SU-DHL-6 (cell line): ENCODE results near the gene KIF13A.

Experiments used
- H2AFZ ChIP-seq: fragments of 200-600 bp; sonication (generic); 2 replicates; pipeline ENCODE4 v1.6.1; 2014; ENCODE audit warnings: low read depth, mild to moderate bottlenecking, moderate library complexity, mixed read lengths, antibody characterized with exemption, low read length; ENCODE audit not compliant: severe bottlenecking
- H3F3A ChIP-seq: fragments of 200-600 bp; shearing (Covaris generic); 2 replicates; pipeline ENCODE4 v1.6.0; 2016; ENCODE audit warnings: antibody characterized with exemption, mild to moderate bottlenecking; ENCODE audit not compliant: insufficient read depth
- H3K27ac ChIP-seq: fragments of 200-600 bp; sonication (generic); 2 replicates; pipeline ENCODE4 v1.5.1; 2016; ENCODE audit warnings: low read depth, mild to moderate bottlenecking, low read length, moderate library complexity, mixed read lengths
- H3K27me3 ChIP-seq: fragments of 200-600 bp; sonication (generic), shearing (Covaris generic); 2 replicates; pipeline ENCODE4 v1.6.0; 2014; ENCODE audit warnings: mild to moderate bottlenecking, low read length
- H3K36me3 ChIP-seq: fragments of 200-600 bp; sonication (generic); 2 replicates; pipeline ENCODE4 v1.6.1; 2014; ENCODE audit warnings: mild to moderate bottlenecking, low read length, mixed read lengths
- H3K4me2 ChIP-seq: fragments of 300-600, 200-600 bp; shearing (Covaris generic), sonication (generic); 2 replicates; pipeline ENCODE4 v1.6.0; 2014; ENCODE audit warnings: low read length, low read depth, mild to moderate bottlenecking; ENCODE audit not compliant: poor library complexity, severe bottlenecking
- H3K4me3 ChIP-seq: fragments of 200-600 bp; sonication (generic); 2 replicates; pipeline ENCODE4 v1.5.1; 2014; ENCODE audit warnings: antibody characterized with exemption, low read length, mild to moderate bottlenecking, mixed read lengths; ENCODE audit not compliant: insufficient read depth, poor library complexity, severe bottlenecking
- H3K79me2 ChIP-seq: fragments of 200-600 bp; sonication (generic); 2 replicates; pipeline ENCODE4 v1.6.1; 2014; ENCODE audit warnings: mild to moderate bottlenecking, low read length, moderate library complexity; ENCODE audit not compliant: insufficient read depth
- H3K9ac ChIP-seq: fragments of 200-600 bp; sonication (generic); 2 replicates; pipeline ENCODE4 v1.7.0; 2014; ENCODE audit warnings: mild to moderate bottlenecking, low read length
- H3K9me2 ChIP-seq: fragments of 200-600 bp; sonication (generic); replicated peaks from 2 replicates; pipeline ENCODE4 v1.6.1; 2014; ENCODE audit warnings: low read length; ENCODE audit not compliant: insufficient read depth
- H3K9me3 ChIP-seq: fragments of 200-600 bp; sonication (generic); 2 replicates; pipeline ENCODE4 v1.6.1; 2014; ENCODE audit warnings: low read length, mixed read lengths; ENCODE audit not compliant: insufficient read depth
- H4K20me1 ChIP-seq: fragments of 200-600 bp; sonication (generic); 2 replicates; pipeline ENCODE4 v1.6.1; 2014; ENCODE audit warnings: low read depth, mild to moderate bottlenecking, antibody characterized with exemption, low read length, moderate library complexity, mixed read lengths
- CTCF ChIP-seq: fragments of 200-600 bp; sonication (generic); IDR thresholded peaks from one replicate; pipeline ENCODE4 v1.5.1; 2017; ENCODE audit warnings: antibody characterized with exemption, mild to moderate bottlenecking, low read length, moderate library complexity; ENCODE audit not compliant: insufficient read depth, poor library complexity, severe bottlenecking
- EZH2phosphoT487 ChIP-seq: fragments of 200-600 bp; sonication (generic), shearing (Covaris generic); conservative IDR thresholded peaks from 2 replicates; pipeline ENCODE4 v1.6.1; 2018; ENCODE audit warnings: mild to moderate bottlenecking, antibody characterized with exemption, low read length, moderate library complexity, mixed read lengths

KIF13A gene

GRCh38 chr6:17894905-17895304, 92.5 kb downstream of the KIF13A start:
- H3K36me3 ChIP-seq, result no peaks in the 10 kb centered on the region
- H3K9me3 ChIP-seq, result peaks cover 17% of the 10 kb centered on the region; the same call in 1 of the 2 replicates
- no peak overlapping the region for H2AFZ ChIP-seq
- no peak overlapping the region for H3K4me3 ChIP-seq
- H3K9me2 ChIP-seq, result no peaks in the 10 kb centered on the region
- no peaks in the 10 kb centered on the region for H4K20me1 ChIP-seq
- H3F3A ChIP-seq, result no peaks in the 10 kb centered on the region
- no peaks in the 10 kb centered on the region for H3K79me2 ChIP-seq
- TF ChIP-seq CTCF (no peak), EZH2phosphoT487 (no peak)
- H3K4me2 ChIP-seq, result no peak overlapping the region
- no peaks in the 10 kb centered on the region for H3K27me3 ChIP-seq
- H3K27ac ChIP-seq, result no peak overlapping the region
- H3K9ac ChIP-seq, result no peak overlapping the region

GRCh38 chr6:17894191-17894590, 93.2 kb downstream of the KIF13A start:
- H3K4me2 ChIP-seq, result no peak overlapping the region
- no peak overlapping the region for H3K9ac ChIP-seq
- no peaks in the 10 kb centered on the region for H3K9me2 ChIP-seq
- no peaks in the 10 kb centered on the region for H3F3A ChIP-seq
- no peaks in the 10 kb centered on the region for H4K20me1 ChIP-seq
- H3K79me2 ChIP-seq, result no peaks in the 10 kb centered on the region
- H3K27me3 ChIP-seq, result no peaks in the 10 kb centered on the region
- peaks cover 17% of the 10 kb centered on the region; the same call in 1 of the 2 replicates for H3K9me3 ChIP-seq
- no peaks in the 10 kb centered on the region for H3K36me3 ChIP-seq
- no peak overlapping the region for H3K27ac ChIP-seq
- H2AFZ ChIP-seq, result no peak overlapping the region
- TF ChIP-seq EZH2phosphoT487, result no peak
- no peak for TF ChIP-seq CTCF
- no peak overlapping the region for H3K4me3 ChIP-seq

GRCh38 chr6:17892097-17892686, 95.2 kb downstream of the KIF13A start:
- H3F3A ChIP-seq, result no peaks in the 10 kb centered on the region
- no peak overlapping the region for H3K9ac ChIP-seq
- H3K9me2 ChIP-seq, result no peaks in the 10 kb centered on the region
- no peak overlapping the region for H2AFZ ChIP-seq
- no peak for TF ChIP-seq CTCF
- TF ChIP-seq EZH2phosphoT487, result no peak
- no peak overlapping the region for H3K27ac ChIP-seq
- H3K4me2 ChIP-seq, result no peak overlapping the region
- H3K9me3 ChIP-seq, result peaks cover 17% of the 10 kb centered on the region; the same call in 1 of the 2 replicates
- H3K4me3 ChIP-seq, result no peak overlapping the region
- no peaks in the 10 kb centered on the region for H4K20me1 ChIP-seq
- no peaks in the 10 kb centered on the region for H3K36me3 ChIP-seq
- no peaks in the 10 kb centered on the region for H3K79me2 ChIP-seq
- no peaks in the 10 kb centered on the region for H3K27me3 ChIP-seq
